Kidney (tissue), 14 donors: Measurements from ENCODE around the gene P2RX7. TPM values are rescaled to one million over a fixed set of nuclear protein-coding genes. Genes with fewer than 3 reads are reported as not detected.
"Not testable (repeated sequence)": the region's sequence is repeated elsewhere in the genome, so short reads cannot be mapped to it uniquely, and the experiment has no call there.

Experiments
- DNase-seq, 5 donors: peaks; one replicate each; pipeline ENCODE4 v3.0.0-alpha.2; 2013 to 2020
- FAIRE-seq: peaks from 2 replicates; lab custom pipeline; 2012; peaks lifted over from hg19 to GRCh38; lab: Jason Lieb, UNC
- H3K27ac ChIP-seq, 2 donors: one replicate each; pipeline ENCODE4 v1.7.0; 2013; ENCODE audit warnings: low read depth in 2 of 2, low read length in 2 of 2, inconsistent platforms in 1 of 2
- H3K27me3 ChIP-seq: one replicate; pipeline ENCODE4 v1.7.1; 2013; ENCODE audit warnings: low read length, inconsistent platforms; ENCODE audit not compliant: control insufficient read depth, insufficient read depth
- H3K36me3 ChIP-seq, 3 donors: one replicate each; pipeline versions ENCODE4 v1.7.0 to v1.7.1; 2013; ENCODE audit warnings: low read length in 3 of 3, control low read depth in 1 of 3, inconsistent platforms in 1 of 3; ENCODE audit not compliant: insufficient read depth in 3 of 3, control insufficient read depth in 2 of 3
- H3K4me1 ChIP-seq, 3 donors: one replicate each; pipeline versions ENCODE4 v1.7.0 to v1.7.1; 2013; ENCODE audit warnings: low read length in 3 of 3, inconsistent platforms in 1 of 3, low read depth in 1 of 3; ENCODE audit not compliant: control insufficient read depth in 2 of 3, insufficient read depth in 2 of 3
- H3K4me3 ChIP-seq, 3 donors: one replicate each; pipeline versions ENCODE4 v1.7.0 to v1.8.1; 2013; ENCODE audit warnings: low read length in 3 of 3, control low read depth in 1 of 3, inconsistent platforms in 1 of 3
- H3K9ac ChIP-seq, 3 donors: one replicate each; pipeline versions ENCODE4 v1.7.0 to v1.7.1; 2013; ENCODE audit warnings: low read length in 3 of 3, control low read depth in 1 of 3, inconsistent platforms in 1 of 3
- H3K9me3 ChIP-seq, 3 donors: one replicate each; pipeline versions ENCODE4 v1.7.0 to v1.7.1; 2013; ENCODE audit warnings: low read length in 3 of 3, control low read depth in 1 of 3, inconsistent platforms in 1 of 3; ENCODE audit not compliant: control insufficient read depth in 2 of 3, insufficient read depth in 1 of 3
- CTCF ChIP-seq: IDR thresholded peaks from 3 replicates; pipeline ENCODE4 v1.5.1; 2012; ENCODE audit warnings: mild to moderate bottlenecking, moderate library complexity, borderline replicate concordance; ENCODE audit not compliant: insufficient read depth; ENCODE audit errors: extremely low read depth
- intact Hi-C: fragments of 100-400 bp; cut with DNase I; formaldehyde crosslinking; loops from one replicate; pipeline ENCODE4 v1.11.1; 2022
- polyA plus RNA-seq: library from polyadenylated mRNA; stranded (reverse); fragments of 350-450 nt; fragmentation: Illumina TruSeq; extraction: RNeasy Lipid Tissue Mini Kit (QIAGEN cat#74804); gene quantifications from one replicate; pipeline ENCODE4 v1.2.3, GENCODE V29; 2014; ENCODE audit warnings: low read depth, low replicate concordance; ENCODE audit not compliant: insufficient read depth
- total RNA-seq: library from RNA; stranded (reverse); fragmentation: NEBNext Ultra II Directional; extraction: Animal tissue kit (Norgen Biotek cat#: 25700); gene quantifications from one replicate; pipeline ENCODE4 v1.2.1, GENCODE V29; 2021
- donor health status: control.
- donor health status: control.
- donor health status: control.
- donor health status: control.
- donor health status: control.
- donor health status: DM: yes; HTN: yes; CAD: no.
- donor health status: Normal renal cell carcinoma (clear cell type).

The P2RX7 gene
- total and polyA plus RNA-seq, 2 donors from 2014 or later: 0.45 to 3.5 TPM

GRCh38 chr12:121142171-121142950, 9.7 kb downstream of the P2RX7 start:
- Histone ChIP-seq H3K4me1 (no peaks in the 10 kb centered on the region), H3K9me3 (no peaks in the 10 kb centered on the region), H3K27me3 (no peaks in the 10 kb centered on the region), H3K36me3 (no peaks in the 10 kb centered on the region), H3K9ac (no peak overlapping the region), H3K4me3 (no peak overlapping the region), H3K27ac (no peak overlapping the region)
- DNase-seq (no peak), FAIRE-seq (no peak)
- no peak for TF ChIP-seq CTCF
- intact Hi-C loops: no loop called here

GRCh38 chr12:121144416-121144914, 11.8 kb downstream of the P2RX7 start:
- no peaks in the 10 kb centered on the region for H3K36me3 ChIP-seq
- no peak for FAIRE-seq
- no peaks in the 10 kb centered on the region for H3K27me3 ChIP-seq
- no peaks in the 10 kb centered on the region for H3K4me1 ChIP-seq
- TF ChIP-seq CTCF: no peak
- H3K4me3 ChIP-seq: no peak overlapping the region
- intact Hi-C loops: no loop called here
- H3K9ac ChIP-seq: no peak overlapping the region
- no peaks in the 10 kb centered on the region for H3K9me3 ChIP-seq
- H3K27ac ChIP-seq: no peak overlapping the region
- DNase-seq: no peak

DNA sequence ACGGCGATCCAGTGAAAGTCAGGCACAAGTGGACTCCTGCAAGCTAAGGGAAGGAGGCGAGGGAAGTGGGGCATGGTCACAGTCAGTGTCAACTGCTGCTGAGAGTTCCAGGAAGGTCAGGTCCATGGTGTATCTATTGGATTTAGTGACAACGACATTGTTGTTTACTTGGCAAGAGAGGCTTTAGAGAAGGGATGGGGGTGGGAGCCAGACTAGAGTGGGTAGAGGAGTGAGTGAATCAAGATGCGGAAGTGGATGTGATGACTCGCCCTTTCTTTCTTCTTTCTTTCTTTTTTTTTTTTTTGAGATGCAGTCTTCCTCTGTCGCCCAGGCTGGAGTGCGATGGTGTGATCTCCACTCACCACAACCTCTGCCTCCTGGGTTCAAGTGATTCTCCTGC, 12.5 kb downstream of the P2RX7 start:
- Histone ChIP-seq H3K4me1 (no peaks in the 10 kb centered on the region), H3K36me3 (no peaks in the 10 kb centered on the region), H3K9me3 (no peaks in the 10 kb centered on the region), H3K27ac (no peak overlapping the region), H3K9ac (no peak overlapping the region), H3K4me3 (no peak overlapping the region), H3K27me3 (no peaks in the 10 kb centered on the region)
- no peak for DNase-seq
- intact Hi-C loops: no loop called here
- FAIRE-seq: no peak
- TF ChIP-seq CTCF: no peak

DNA sequence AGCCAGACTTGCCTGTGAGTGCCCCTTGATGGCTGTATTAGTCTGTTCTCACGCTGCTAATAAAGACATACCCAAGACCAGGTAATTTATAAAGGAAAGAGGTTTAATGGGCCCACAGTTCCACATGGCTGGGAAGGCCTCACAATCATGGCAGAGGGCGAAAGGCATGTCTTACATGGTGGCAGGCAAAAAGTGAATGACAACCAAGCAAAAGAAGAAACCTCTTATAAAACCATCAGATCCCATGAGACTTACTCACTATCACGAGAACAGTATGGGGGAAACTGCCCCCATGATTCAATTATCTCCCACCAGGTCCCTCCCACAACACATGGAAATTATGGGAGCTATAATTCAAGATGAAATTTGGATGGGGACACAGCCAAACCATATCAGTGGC, 16.6 kb downstream of the P2RX7 start:
- DNase-seq, intact Hi-C loops, H3K4me3 ChIP-seq: not testable (repeated sequence)

More for the DNA sequence above, 16.6 kb downstream of the P2RX7 start:
- H3K36me3 ChIP-seq, H3K9ac ChIP-seq, H3K27me3 ChIP-seq, H3K9me3 ChIP-seq, FAIRE-seq, H3K27ac ChIP-seq, H3K4me1 ChIP-seq: not testable (repeated sequence)
